HEK293 (cell line): ENCODE results near the gene RORB.

Source experiments
- EGR2 ChIP-seq: fragments of 450-650 bp; formaldehyde crosslinking; IDR thresholded peaks from 2 replicates; pipeline ENCODE4 v1.5.1; 2016; ENCODE audit warnings: low read depth, missing biosample characterization, missing genetic modification characterization
- YY1 ChIP-seq: fragments of 450-650 bp; formaldehyde crosslinking; IDR thresholded peaks from 2 replicates; pipeline ENCODE4 v1.5.1; 2018; ENCODE audit warnings: missing biosample characterization, missing genetic modification characterization
- ZNF274 ChIP-seq, 2 experiments: fragments of 200-500 bp in 1 of 2; fragments of 450-650 bp in 1 of 2; sonication (Bioruptor generic) in 1 of 2; formaldehyde crosslinking in 1 of 2; IDR thresholded peaks; 2 replicates each; pipeline versions ENCODE4 v1.5.1 to v1.6.1; 2014 to 2016; ENCODE audit warnings: borderline replicate concordance in 1 of 2, inconsistent platforms in 1 of 2, low read length in 1 of 2, missing biosample characterization in 1 of 2, missing genetic modification characterization in 1 of 2
- ZNF426 ChIP-seq: fragments of 450-650 bp; formaldehyde crosslinking; IDR thresholded peaks from 2 replicates; pipeline ENCODE4 v1.5.1; 2017; ENCODE audit warnings: missing biosample characterization, missing genetic modification characterization, mild to moderate bottlenecking, inconsistent platforms, moderate library complexity
- TF ChIP-seq, protein P1 (sequence below): sonication (generic); formaldehyde crosslinking; IDR thresholded peaks from 2 replicates; pipeline ENCODE4 v1.8.1; 2022; ENCODE audit warnings: mild to moderate bottlenecking, moderate library complexity, missing genetic modification reagents
- TF ChIP-seq, protein P2 (sequence below): fragments of 450-650 bp; formaldehyde crosslinking; IDR thresholded peaks from 2 replicates; pipeline ENCODE4 v1.5.1; 2016; ENCODE audit warnings: missing biosample characterization, missing genetic modification characterization
- TF ChIP-seq, protein P3 (sequence below): fragments of 450-650 bp; formaldehyde crosslinking; IDR thresholded peaks from 2 replicates; pipeline ENCODE4 v1.5.1; 2016; ENCODE audit warnings: missing biosample characterization, missing genetic modification characterization
- TF ChIP-seq, protein P4 (sequence below): fragments of 450-650 bp; formaldehyde crosslinking; IDR thresholded peaks from 2 replicates; pipeline ENCODE4 v1.5.1; 2017; ENCODE audit warnings: missing biosample characterization, missing genetic modification characterization
- TF ChIP-seq, protein P5 (sequence below): fragments of 450-650 bp; formaldehyde crosslinking; IDR thresholded peaks from 2 replicates; pipeline ENCODE4 v1.5.1; 2016; ENCODE audit warnings: missing biosample characterization, missing genetic modification characterization

DNA sequence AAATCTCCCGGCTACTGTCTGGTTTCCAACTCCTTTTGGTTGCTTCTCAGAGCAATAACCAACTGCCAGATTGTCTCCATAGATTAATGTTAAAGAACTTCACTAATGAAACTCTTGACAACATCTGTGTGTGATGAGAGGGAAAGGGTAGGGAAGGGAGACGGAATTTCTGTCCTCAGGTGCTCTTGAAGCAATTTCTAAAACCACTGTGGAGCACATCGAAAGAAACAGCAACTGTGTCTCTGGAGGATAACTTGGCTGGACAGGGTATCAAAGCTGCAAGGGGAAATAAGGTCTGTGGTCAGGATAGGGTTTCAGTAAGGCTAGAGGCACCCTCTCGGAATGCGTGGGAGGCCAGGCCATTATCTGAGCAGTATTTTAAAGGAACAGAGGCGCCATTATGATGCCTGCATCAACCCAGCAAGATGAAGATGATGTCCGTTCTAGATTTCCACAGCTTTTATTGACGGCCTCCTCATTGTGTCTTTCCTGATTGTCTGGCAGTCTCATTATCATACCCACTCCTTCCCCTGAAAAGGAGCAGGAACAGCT lies 76.6 kb downstream of the RORB start:
- TF ChIP-seq, protein P1, sequence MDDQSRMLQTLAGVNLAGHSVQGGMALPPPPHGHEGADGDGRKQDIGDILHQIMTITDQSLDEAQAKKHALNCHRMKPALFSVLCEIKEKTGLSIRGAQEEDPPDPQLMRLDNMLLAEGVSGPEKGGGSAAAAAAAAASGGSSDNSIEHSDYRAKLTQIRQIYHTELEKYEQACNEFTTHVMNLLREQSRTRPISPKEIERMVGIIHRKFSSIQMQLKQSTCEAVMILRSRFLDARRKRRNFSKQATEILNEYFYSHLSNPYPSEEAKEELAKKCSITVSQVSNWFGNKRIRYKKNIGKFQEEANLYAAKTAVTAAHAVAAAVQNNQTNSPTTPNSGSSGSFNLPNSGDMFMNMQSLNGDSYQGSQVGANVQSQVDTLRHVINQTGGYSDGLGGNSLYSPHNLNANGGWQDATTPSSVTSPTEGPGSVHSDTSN (CRISPR knock-in tag) = no peak
- no peak for TF ChIP-seq ZNF426
- TF ChIP-seq, protein P2, sequence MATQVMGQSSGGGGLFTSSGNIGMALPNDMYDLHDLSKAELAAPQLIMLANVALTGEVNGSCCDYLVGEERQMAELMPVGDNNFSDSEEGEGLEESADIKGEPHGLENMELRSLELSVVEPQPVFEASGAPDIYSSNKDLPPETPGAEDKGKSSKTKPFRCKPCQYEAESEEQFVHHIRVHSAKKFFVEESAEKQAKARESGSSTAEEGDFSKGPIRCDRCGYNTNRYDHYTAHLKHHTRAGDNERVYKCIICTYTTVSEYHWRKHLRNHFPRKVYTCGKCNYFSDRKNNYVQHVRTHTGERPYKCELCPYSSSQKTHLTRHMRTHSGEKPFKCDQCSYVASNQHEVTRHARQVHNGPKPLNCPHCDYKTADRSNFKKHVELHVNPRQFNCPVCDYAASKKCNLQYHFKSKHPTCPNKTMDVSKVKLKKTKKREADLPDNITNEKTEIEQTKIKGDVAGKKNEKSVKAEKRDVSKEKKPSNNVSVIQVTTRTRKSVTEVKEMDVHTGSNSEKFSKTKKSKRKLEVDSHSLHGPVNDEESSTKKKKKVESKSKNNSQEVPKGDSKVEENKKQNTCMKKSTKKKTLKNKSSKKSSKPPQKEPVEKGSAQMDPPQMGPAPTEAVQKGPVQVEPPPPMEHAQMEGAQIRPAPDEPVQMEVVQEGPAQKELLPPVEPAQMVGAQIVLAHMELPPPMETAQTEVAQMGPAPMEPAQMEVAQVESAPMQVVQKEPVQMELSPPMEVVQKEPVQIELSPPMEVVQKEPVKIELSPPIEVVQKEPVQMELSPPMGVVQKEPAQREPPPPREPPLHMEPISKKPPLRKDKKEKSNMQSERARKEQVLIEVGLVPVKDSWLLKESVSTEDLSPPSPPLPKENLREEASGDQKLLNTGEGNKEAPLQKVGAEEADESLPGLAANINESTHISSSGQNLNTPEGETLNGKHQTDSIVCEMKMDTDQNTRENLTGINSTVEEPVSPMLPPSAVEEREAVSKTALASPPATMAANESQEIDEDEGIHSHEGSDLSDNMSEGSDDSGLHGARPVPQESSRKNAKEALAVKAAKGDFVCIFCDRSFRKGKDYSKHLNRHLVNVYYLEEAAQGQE (tag by site-specific recombination) = no peak
- no peak for TF ChIP-seq EGR2 (tag by site-specific recombination)
- TF ChIP-seq YY1 (tag by site-specific recombination) = no peak
- TF ChIP-seq, protein P3, sequence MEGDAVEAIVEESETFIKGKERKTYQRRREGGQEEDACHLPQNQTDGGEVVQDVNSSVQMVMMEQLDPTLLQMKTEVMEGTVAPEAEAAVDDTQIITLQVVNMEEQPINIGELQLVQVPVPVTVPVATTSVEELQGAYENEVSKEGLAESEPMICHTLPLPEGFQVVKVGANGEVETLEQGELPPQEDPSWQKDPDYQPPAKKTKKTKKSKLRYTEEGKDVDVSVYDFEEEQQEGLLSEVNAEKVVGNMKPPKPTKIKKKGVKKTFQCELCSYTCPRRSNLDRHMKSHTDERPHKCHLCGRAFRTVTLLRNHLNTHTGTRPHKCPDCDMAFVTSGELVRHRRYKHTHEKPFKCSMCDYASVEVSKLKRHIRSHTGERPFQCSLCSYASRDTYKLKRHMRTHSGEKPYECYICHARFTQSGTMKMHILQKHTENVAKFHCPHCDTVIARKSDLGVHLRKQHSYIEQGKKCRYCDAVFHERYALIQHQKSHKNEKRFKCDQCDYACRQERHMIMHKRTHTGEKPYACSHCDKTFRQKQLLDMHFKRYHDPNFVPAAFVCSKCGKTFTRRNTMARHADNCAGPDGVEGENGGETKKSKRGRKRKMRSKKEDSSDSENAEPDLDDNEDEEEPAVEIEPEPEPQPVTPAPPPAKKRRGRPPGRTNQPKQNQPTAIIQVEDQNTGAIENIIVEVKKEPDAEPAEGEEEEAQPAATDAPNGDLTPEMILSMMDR = no peak
- TF ChIP-seq, protein P4, sequence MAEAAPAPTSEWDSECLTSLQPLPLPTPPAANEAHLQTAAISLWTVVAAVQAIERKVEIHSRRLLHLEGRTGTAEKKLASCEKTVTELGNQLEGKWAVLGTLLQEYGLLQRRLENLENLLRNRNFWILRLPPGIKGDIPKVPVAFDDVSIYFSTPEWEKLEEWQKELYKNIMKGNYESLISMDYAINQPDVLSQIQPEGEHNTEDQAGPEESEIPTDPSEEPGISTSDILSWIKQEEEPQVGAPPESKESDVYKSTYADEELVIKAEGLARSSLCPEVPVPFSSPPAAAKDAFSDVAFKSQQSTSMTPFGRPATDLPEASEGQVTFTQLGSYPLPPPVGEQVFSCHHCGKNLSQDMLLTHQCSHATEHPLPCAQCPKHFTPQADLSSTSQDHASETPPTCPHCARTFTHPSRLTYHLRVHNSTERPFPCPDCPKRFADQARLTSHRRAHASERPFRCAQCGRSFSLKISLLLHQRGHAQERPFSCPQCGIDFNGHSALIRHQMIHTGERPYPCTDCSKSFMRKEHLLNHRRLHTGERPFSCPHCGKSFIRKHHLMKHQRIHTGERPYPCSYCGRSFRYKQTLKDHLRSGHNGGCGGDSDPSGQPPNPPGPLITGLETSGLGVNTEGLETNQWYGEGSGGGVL (tag by site-specific recombination) = no peak
- no peak for TF ChIP-seq ZNF274 (IDR thresholded peaks at IDR 0.05; ENCODE audit: low read length)
- no peak for TF ChIP-seq ZNF274 (tag by site-specific recombination; IDR thresholded peaks at IDR 0.05; ENCODE audit: borderline replicate concordance)
- TF ChIP-seq, protein P5, sequence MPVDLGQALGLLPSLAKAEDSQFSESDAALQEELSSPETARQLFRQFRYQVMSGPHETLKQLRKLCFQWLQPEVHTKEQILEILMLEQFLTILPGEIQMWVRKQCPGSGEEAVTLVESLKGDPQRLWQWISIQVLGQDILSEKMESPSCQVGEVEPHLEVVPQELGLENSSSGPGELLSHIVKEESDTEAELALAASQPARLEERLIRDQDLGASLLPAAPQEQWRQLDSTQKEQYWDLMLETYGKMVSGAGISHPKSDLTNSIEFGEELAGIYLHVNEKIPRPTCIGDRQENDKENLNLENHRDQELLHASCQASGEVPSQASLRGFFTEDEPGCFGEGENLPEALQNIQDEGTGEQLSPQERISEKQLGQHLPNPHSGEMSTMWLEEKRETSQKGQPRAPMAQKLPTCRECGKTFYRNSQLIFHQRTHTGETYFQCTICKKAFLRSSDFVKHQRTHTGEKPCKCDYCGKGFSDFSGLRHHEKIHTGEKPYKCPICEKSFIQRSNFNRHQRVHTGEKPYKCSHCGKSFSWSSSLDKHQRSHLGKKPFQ = no peak
